HG03520 (cell line): ENCODE data around the gene CEP44.
"Not testable (repeated sequence)": the region's sequence is repeated elsewhere in the genome, so short reads cannot be mapped to it uniquely, and the experiment has no call there.

Experiments
- ATAC-seq: cut with Tn5 transposase; IDR thresholded peaks from one replicate; pipeline ENCODE4 v1.9.1; 2021; ENCODE audit warnings: mild to moderate bottlenecking, moderate library complexity; ENCODE audit not compliant: unreplicated experiment

The CEP44 gene, protein sequence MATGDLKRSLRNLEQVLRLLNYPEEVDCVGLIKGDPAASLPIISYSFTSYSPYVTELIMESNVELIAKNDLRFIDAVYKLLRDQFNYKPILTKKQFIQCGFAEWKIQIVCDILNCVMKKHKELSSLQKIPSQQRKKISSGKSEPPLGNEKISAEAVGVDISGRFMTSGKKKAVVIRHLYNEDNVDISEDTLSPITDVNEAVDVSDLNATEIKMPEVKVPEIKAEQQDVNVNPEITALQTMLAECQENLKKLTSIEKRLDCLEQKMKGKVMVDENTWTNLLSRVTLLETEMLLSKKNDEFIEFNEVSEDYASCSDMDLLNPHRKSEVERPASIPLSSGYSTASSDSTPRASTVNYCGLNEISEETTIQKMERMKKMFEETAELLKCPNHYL

DNA sequence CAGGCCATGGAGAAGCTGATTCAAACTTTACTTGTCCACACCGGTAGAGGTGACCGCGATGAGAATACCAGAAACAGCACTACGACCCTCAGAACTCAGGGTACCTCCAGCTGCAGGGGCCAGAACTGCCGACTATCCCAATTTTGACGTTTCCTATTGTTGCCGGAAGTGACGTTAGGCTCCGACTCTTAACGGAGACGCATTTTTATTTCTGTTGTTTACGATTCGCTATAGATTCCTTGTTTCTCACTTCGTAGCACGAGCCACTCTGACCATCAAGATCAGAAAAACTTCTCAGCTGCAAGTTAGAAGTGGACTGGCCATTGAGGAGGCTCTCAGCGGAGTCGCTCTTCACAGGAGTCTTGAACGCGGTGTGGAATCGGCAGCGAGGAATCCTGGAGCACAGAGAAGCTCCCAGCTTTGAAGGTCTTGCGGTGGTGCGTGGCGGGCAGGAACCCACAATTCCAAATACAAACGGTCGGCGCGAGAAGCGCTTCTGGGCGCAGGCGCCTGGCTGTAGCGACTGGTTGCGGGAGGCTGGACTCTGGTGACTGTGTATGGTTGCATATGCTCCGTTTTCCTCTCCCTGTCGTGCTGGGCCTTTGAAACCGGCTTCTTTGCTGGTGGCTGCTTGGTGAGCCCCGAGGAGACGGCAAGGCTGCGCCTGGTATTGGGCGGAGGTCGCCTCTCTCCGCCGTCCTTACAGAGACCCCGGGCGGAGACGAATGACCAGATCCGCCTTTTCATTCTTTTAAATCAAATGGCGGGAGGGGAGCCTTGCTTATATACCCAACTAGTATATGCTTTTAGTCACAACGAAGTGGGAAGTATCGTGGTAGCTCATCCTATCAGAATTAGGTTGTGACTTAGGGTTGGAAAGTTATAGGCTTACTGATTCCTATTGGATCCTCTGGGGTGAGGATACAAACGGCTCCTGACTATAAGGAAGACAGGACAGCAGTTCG lies at the start of gene CEP44, which contains the start of gene FBXO8:
CEP44 (plus strand) TSS at position 405 of the 965 bp plus-strand sequence. CDS start 15,211 bp downstream, outside the sequence.
FBXO8 (minus strand) TSS at position 161 of the 965 bp plus-strand sequence. CDS start 20,575 bp downstream, outside the sequence.
- peak; percentile 48 for ATAC-seq

DNA sequence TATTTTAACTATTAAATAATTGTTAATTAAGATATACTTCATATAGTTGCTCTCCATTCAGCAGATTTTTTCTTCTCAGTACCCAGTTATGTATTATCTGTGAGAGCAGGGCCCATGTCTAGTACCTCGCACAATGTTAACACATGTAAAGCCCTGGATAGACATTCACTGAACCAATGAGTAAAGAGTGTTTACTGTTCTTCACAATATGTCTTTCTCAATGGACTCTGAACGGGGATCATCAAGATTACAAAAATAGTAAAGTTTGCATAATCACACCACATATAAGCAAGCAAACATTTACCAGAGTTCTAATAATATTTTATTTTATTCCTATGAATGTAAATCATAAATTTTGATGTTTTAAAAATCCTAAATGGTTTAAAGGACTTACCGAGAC lies 47.4 kb upstream of the CEP44 start:
- no peak for ATAC-seq

DNA sequence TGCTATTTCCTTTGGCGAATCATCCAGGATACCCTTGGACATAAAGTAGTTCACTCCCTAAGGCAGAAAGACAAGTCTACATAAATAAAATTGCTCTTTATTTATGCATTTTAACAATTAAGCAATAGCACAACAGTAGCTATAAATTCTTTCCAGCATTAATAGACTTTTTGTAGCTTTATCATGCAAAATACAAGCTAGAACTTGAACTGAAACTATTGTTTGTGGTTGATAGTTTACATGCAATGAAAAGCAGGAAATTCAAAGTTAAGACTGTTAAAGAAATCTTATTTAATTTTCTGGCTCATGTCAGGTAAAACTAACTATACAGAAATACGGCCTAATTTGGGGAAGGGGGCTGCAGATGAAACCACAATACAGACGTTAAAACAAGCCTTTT lies 42.5 kb upstream of the CEP44 start:
- ATAC-seq: no peak

DNA sequence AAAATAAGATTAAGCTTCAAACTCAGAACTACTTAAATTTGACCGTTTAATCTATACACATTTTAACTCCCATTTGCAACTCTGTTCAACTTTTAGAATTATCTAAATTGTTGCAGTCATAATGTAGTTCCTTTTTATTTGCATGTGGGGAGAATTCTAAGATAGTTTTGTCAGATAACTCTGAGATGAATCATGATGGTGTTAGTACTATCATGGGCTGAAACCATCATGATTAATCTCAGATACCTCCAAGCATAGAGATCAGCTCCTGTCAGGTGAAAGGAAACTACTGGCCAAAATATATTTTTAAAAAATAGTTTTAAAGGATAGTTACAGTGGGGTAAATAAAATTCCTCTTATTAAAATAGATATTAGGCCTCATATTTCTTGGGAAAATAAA lies 39.3 kb upstream of the CEP44 start:
- no peak for ATAC-seq

DNA sequence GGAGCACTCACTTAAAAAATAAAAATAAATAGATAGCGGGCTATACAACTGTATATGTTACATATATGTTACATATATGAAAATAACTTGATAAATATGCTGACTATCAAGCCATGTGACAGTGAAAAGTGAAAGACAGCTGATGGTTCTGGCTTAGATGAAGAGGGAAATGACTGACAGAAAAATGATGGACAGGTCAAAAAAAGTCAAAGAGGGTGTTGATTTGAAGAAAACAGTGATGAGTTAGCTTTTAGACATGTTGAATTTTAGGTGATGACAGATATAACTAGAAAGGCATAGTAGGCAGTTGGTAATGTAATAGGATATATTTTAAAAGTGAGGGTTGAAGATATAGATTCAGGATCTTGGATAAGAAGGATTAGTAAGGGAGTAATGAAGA lies 38.0 kb upstream of the CEP44 start:
- ATAC-seq: no peak

DNA sequence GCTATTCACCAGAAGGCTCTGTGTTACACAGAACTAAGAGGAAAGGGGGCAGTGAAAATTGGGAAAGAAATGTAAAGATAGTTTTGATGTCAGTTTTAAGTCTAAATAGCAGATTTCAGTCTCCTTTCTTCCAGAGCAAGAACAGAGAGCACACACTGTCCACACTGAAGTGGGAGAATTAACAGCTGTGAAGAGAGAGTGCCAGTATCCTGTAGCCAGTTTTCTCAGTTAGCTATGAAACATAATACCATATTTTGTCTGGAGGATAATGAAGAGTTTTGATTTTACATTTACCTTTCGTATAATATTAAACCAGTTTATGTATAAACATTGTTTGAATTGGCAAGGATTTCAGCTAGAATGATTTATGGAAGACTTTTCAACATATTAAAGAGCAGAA lies 35.3 kb upstream of the CEP44 start:
- ATAC-seq: no peak

DNA sequence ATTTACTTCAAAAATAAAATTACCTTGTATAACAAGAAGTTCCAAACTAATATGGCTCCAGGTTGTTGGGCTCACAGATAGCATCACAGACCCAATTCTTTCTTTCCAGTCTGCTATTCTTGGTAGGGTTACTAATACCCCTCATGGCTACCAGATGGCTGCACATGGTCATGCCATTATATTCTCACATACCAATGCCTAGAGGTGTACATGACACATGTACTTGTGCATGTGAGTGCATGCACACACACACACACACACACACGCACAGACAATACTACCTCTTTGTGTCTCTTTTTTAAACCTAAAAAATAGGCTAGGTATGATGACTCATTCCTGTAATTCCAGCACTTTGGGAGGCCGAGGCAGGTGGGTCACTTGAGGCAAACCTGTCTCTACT lies 31.3 kb upstream of the CEP44 start:
- ATAC-seq: no peak

DNA sequence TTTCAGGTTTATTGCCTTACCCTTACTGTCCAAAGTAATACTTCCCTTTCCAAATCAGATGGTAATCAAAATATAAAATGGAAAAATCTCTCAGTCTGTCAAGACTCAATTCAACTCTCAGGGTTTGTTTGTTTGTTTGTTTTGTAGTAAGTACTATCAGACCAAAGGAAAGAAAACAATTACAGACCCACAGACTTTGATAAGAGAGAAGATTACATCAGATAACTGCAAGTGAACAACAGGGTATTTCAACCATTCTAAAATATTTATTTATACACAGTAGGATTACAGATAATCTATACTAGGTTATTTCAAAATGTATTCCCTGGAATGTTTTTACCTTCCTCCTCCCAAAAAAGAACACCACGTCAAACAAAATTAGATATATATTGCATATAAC lies 29.1 kb upstream of the CEP44 start:
- ATAC-seq: no peak

DNA sequence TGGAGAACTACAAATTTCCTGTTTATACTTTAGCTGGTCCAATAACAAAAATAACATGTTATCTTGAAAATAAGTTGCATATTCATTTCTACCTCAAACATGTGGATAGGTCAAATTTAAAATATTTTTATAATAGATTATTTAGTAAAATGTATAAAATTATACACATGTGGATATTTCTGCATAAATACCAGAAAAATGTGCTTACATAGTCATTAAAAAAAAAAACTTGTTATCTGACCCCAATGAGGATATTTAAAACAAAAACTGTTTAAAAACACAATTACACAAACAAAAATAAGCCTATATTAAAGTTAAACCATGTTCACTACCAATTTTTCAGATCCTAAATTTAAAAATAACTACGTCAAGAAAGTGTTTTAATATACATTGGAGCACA lies 28.3 kb upstream of the CEP44 start:
- ATAC-seq: no peak

DNA sequence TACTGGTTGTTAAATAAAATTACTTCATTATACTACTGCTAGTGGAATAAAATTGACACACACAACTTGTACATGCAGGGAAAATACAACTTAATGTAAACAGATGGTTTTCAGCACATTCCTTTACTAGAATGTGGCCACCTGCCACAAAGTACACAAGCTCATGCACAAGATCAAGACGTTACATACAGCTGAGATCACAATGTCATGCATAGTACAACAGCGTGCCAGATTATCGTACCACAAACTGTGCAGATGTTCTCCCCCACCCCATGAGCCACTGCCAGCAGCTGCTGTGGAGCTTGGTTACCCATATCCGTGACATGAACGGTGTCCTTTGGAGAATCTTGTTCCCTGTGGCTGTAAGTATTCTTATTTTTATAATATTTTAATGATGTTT lies 27.9 kb upstream of the CEP44 start:
- no peak for ATAC-seq

DNA sequence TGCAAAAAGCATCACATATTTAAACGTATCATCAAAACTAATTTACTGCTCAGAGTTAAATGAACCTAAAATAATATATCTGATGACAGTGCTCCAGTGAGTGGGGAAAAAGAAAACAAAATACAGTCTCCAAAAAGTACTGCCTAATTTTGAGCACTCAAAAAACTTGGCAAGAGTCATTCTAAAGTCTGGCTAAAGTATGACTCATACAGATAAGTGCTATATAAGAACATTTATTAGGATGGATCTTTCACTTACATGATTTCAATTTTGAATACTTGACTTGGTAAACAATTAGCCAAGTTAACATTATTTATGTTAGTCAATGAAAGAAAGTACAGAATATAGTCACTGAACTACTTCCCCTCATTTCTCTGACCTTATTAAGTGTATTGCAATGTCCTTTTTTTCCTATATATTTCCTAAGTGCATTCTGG lies 27.4 kb upstream of the CEP44 start:
- no peak for ATAC-seq

DNA sequence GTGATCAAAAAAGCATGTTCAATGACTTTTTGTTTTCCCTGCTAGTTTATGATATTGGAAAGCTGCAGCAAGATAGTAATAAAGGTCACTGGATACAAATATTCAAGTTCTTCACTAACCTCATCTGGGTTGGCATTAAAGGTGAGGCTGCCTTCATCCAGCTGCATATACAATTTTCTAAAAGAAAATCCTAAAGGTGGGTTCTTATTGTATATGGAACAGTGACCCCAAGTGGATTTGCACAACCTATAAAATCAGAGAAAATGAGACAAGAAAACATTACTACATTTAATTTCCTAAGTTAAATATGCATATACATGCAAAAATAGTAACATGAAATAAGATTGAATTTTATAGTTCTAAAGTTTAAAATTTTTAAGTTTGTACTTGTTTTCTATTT lies 24.1 kb upstream of the CEP44 start:
- no peak for ATAC-seq

DNA sequence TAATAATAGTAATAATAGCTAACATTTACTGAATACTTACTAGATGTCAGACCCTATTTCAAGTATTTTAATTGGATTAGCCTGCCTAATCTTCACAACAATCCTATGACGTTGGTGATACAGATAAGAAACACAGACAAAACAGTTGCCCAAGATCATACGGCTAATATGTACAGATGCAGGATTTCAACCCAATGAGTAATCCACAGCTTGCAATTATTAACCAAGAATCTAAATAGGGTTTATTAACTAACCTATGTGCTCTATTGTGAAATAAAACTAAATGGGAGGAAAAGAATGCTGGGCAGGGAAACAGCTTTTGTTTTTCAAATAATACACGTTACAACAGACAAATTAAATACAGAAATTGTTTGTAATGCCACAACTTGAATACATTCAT lies 23.6 kb upstream of the CEP44 start:
- no peak for ATAC-seq

DNA sequence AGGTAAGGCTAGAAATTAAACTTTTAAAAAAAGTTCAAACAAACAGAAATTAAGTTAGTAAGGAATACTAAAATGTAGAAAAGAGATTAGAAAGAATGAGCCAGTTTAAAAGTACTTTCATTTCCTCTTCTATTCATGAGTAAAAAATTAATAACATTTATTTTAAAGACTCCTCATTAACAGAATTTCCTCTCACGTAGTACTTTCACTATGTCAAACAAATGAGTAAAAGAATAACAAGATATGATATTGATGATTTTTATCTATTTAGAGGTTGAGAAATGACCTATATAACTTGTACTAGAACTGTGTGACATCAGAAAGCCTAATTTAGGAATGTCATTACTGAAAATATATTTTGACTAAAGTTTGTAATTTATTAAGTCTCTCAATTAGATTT lies 22.3 kb upstream of the CEP44 start:
- not testable (repeated sequence) for ATAC-seq

DNA sequence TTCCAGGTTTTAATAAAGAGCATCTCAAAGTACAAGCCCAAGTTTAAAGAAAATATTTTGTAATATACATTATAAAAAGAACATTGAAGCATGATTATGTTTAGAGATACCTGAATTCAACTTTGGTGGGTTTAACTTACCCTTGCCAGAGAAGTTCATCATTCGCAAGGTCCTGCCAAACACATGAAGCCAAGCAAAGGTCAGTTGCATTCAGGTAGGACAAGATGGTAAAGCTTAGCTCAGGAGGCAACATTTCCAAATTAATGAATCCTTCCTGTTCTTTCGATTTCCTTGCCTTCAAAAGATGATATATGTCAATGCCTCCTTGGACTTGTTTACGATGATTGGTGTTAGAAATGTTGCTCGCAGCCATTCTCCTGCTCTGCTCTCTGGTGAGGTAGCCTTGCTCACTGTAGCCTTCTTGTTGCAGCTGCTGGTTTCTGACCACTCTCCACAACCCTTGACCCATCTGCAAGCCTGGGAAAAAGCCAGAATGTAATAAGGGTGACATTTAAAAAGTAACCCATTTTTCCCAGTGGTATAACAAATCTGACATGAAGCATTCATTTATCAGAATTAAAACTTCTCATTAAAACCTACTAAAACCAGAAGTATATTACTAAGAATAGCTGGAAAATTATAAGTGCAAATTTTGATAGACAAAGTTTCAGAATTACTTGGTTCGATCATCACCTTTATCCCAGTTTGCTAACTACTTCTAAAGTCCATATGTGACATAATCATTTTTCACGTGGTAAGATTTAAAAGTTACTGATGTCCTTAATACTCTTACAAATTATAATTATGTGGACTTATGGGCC lies 20.9 kb upstream of the CEP44 start:
- no peak for ATAC-seq

DNA sequence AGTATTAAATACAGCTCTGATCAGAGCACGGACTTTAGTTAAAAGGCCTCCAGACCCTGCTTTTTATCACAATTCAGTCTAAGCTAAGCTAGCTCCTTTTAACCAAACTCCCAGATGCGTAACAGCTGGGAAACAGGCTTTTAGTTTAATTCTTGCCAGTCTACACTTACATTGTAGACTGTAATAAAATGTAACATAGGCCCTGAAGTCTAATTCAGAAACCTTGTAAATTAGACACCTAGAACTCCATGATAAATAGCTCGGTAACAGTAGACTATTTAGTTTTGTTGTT lies 20.3 kb upstream of the CEP44 start:
- no peak for ATAC-seq

DNA sequence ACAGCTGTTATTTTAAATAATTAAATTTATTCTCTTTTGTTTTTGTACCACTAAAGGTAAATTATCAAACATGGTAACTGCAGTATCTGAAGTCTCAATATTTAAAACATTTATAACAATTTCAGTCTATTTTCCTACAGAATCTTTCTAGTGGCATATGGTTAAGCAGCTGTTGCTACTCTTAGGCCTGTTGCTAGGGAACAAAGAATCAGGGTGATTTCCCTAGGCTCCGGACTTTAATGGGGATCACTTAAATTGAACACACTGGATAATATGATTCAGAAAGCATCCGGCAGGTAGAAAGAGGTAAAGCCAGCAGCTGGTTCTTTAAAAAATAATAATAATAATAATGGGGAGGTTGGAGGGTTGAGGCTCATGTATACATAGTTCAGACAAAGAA lies 17.8 kb upstream of the CEP44 start:
- ATAC-seq: no peak

DNA sequence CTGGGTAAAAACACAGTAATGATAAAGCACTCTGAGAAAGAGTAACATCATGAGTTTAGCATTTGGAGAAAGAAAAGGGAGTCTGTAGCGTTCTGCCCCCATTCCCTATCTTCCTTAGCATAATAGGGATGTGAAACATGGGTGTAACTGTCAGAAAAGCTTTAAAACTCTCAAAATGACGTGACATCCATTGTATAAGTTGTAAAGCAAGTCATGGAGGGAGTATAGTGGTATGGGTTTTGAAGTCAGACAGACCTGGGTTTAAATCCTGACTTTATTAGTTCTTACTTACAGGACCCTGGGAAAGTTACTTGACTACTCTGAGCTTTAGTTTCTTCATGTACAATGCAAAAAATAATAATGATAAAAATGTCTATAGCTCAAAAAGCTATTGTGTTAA lies 17.3 kb upstream of the CEP44 start:
- ATAC-seq: no peak

DNA sequence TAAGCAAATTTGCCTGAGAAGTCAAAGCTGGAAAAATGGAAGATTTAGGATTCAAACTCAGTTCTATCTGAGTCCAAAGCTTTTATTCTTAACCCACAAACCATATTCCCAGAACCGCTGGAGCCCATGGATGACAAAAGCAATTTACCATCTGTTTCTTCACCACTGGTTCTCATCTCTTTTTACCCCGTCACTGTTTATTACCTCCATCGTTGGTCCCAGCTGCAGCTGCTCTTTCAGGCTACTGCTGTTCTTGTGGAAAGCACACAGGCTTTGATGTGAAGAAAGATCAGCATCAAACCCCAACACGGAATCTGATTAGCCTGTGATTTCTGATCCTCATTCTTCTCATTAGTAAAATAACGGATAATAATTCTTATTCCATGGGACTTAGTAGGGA lies 9.8 kb upstream of the CEP44 start:
- no peak for ATAC-seq

DNA sequence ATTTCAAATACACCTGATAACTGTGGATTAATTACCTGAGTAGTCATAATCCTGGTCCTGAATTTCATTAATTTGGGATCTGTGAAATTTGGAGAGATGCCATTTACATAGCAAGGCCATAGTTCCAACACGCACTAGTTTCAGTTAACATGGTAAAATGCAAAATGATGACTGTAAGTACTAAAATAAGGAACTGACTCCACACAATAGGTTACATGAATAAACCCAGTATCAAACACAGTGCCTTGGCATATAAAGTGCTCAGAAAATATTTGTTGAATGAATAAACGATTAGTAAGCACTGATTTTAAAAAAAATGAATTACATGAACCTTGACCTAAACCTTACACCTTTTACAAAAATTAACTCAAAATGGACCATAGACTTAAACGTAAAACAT lies 9.3 kb upstream of the CEP44 start:
- ATAC-seq: no peak

DNA sequence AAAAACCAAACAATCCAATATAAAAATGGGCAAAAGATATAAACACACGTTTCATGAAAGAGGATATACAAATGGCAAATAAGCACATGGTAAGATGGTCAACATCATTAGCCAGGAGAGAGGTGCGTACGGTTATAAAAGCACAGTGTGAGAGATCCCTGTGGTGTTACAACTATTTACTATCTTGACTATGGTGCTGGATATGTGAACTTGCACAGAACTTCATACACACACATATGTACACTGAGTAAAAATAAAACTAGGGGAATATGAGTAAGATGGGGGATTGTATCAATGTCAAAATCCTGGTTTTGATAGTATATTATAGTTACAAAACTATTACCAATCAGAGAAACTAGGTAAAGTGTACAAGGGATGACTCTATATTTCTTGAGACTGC lies 8.6 kb upstream of the CEP44 start:
- no peak for ATAC-seq
